Caco-2 (cell line): ENCODE results near the gene NSMF. TPM values are rescaled to one million over a fixed set of nuclear protein-coding genes. Genes with fewer than 3 reads are reported as not detected.

ENCODE experiments used
- BruUV-seq: library from RNA; stranded (reverse); fragments of 400-500 nt; replicated peaks from 2 replicates; lab custom pipeline; 2021; lab: Mats Ljungman, UMichigan
- CTCF ChIA-PET: fragments of 300-600 bp; sonication (Branson Sonifier 250); formaldehyde crosslinking; loops from one replicate; lab custom pipeline; 2022; ENCODE audit warnings: antibody characterized with exemption; lab: Charles Lee
- POLR2A ChIA-PET: fragments of 300-600 bp; sonication (Branson Sonifier 250); formaldehyde crosslinking; loops from one replicate; lab custom pipeline; 2022; ENCODE audit warnings: antibody characterized with exemption; lab: Charles Lee
- DNase-seq, 2 experiments: peaks; one replicate each; pipeline versions ENCODE4 v3.0.0 to v3.0.0-alpha.2; 2020 to 2022
- H3K27me3 ChIP-seq: replicated peaks from 2 replicates; pipeline ENCODE4 v1.6.0; 2011; ENCODE audit warnings: low read length; ENCODE audit not compliant: control insufficient read depth, insufficient read depth
- H3K36me3 ChIP-seq: 2 replicates; pipeline ENCODE4 v1.5.1; 2011; ENCODE audit warnings: low read length; ENCODE audit not compliant: control insufficient read depth, insufficient read depth
- H3K4me1 ChIP-seq: fragments of 250-450 bp; sonication (Bioruptor Pico); 2 replicates; pipeline ENCODE4 v1.5.1; 2020; ENCODE audit warnings: mild to moderate bottlenecking
- H3K4me3 ChIP-seq: 2 replicates; pipeline ENCODE4 v1.5.1; 2011; ENCODE audit warnings: low read depth, mild to moderate bottlenecking, control low read depth, low read length
- H3K9me3 ChIP-seq: fragments of 250-450 bp; sonication (Bioruptor Pico); 2 replicates; pipeline ENCODE4 v1.5.1; 2020; ENCODE audit warnings: mild to moderate bottlenecking, moderate library complexity
- H3K27ac Mint-ChIP-seq: one replicate; pipeline ENCODE4 v1.8.0; 2022; ENCODE audit warnings: mixed read lengths; ENCODE audit not compliant: unreplicated experiment
- H3K27me3 Mint-ChIP-seq: one replicate; pipeline ENCODE4 v1.8.0; 2022; ENCODE audit warnings: mixed read lengths; ENCODE audit not compliant: insufficient read depth, unreplicated experiment
- H3K36me3 Mint-ChIP-seq: one replicate; pipeline ENCODE4 v1.8.0; 2022; ENCODE audit warnings: mild to moderate bottlenecking, mixed read lengths; ENCODE audit not compliant: insufficient read depth, unreplicated experiment
- H3K4me1 Mint-ChIP-seq: one replicate; pipeline ENCODE4 v1.8.0; 2022; ENCODE audit warnings: low read depth, mixed read lengths; ENCODE audit not compliant: unreplicated experiment
- H3K4me3 Mint-ChIP-seq: one replicate; pipeline ENCODE4 v1.8.0; 2022; ENCODE audit warnings: mild to moderate bottlenecking, moderate library complexity, mixed read lengths; ENCODE audit not compliant: unreplicated experiment
- H3K9me3 Mint-ChIP-seq: one replicate; pipeline ENCODE4 v1.8.0; 2022; ENCODE audit warnings: mixed read lengths; ENCODE audit not compliant: unreplicated experiment
- CTCF ChIP-seq, 2 experiments: fragments of 200-600 bp in 1 of 2; IDR thresholded peaks; 1 replicate in 1 of 2; 2 replicates in 1 of 2; pipeline versions ENCODE4 v1.5.1 to v1.8.0; 2011 to 2022; ENCODE audit warnings: antibody characterized with exemption in 1 of 2, control low read depth in 1 of 2, inconsistent platforms in 1 of 2, low read depth in 1 of 2, low read length in 1 of 2, mild to moderate bottlenecking in 1 of 2, moderate library complexity in 1 of 2; ENCODE audit not compliant: insufficient read depth in 1 of 2, severe bottlenecking in 1 of 2, unreplicated experiment in 1 of 2
- intact Hi-C: fragments of 100-400 bp; cut with micrococcal nuclease; formaldehyde crosslinking; loops from one replicate; pipeline ENCODE4 v1.10.0; 2022; ENCODE audit not compliant: unreplicated experiment
- total RNA-seq: library from RNA; stranded (reverse); gene quantifications from 2 replicates; pipeline ENCODE4 v1.2.3, GENCODE V29; 2022

The NSMF gene
- total RNA-seq, 1 experiment from 2014 or later: 67.6 TPM

- no peak for DNase-seq
- ChIA-PET CTCF (no interaction called here), POLR2A (interaction anchor here (0.6 kb wide), 1 partner anchor 19 kb away, joined by 3 read pairs; no protein-coding TSS in a partner anchor)
- no peak overlapping the region for H3K4me3 Mint-ChIP-seq
- no peak for TF ChIP-seq CTCF (IDR thresholded peaks at IDR 0.05; ENCODE audit: insufficient read depth in 1 of 2, low read depth in 1 of 2, low read length in 1 of 2, severe bottlenecking in 1 of 2, unreplicated experiment in 1 of 2)
- H3K27me3 Mint-ChIP-seq: no peaks in the 10 kb centered on the region
- H3K4me3 ChIP-seq: no peak overlapping the region
- H3K4me1 Mint-ChIP-seq: peaks cover 7% of the 10 kb centered on the region
- no peak overlapping the region for H3K27ac Mint-ChIP-seq
- peaks cover 6% of the 10 kb centered on the region for H3K36me3 Mint-ChIP-seq
- H3K9me3 Mint-ChIP-seq: no peaks in the 10 kb centered on the region
- peaks cover 5% of the 10 kb centered on the region for H3K9me3 ChIP-seq
- intact Hi-C loops: no loop called here
- no peaks in the 10 kb centered on the region for H3K4me1 ChIP-seq
- no peaks in the 10 kb centered on the region for H3K36me3 ChIP-seq
- no TSS peak for BruUV-seq
- no peaks in the 10 kb centered on the region; the same call in 1 of the 2 replicates for H3K27me3 ChIP-seq
Observed at GRCh38 chr9:137490532-137491186, 31.5 kb upstream of the NSMF start.

GRCh38 chr9:137488906-137489305, 29.8 kb upstream of the NSMF start:
- Mint-ChIP-seq H3K36me3 (peaks cover 6% of the 10 kb centered on the region), H3K27ac (no peak overlapping the region), H3K27me3 (no peaks in the 10 kb centered on the region), H3K9me3 (no peaks in the 10 kb centered on the region), H3K4me1 (peaks cover 7% of the 10 kb centered on the region), H3K4me3 (no peak overlapping the region)
- Histone ChIP-seq H3K36me3 (no peaks in the 10 kb centered on the region), H3K4me3 (no peak overlapping the region), H3K9me3 (peaks cover 5% of the 10 kb centered on the region), H3K4me1 (no peaks in the 10 kb centered on the region), H3K27me3 (no peaks in the 10 kb centered on the region; the same call in 1 of the 2 replicates)
- CTCF ChIA-PET: no interaction called here
- BruUV-seq: no TSS peak
- no peak for TF ChIP-seq CTCF (IDR thresholded peaks at IDR 0.05; ENCODE audit: insufficient read depth in 1 of 2, low read depth in 1 of 2, low read length in 1 of 2, severe bottlenecking in 1 of 2, unreplicated experiment in 1 of 2)
- no peak for DNase-seq
- intact Hi-C loops: no loop called here
- POLR2A ChIA-PET: no interaction called here

GRCh38 chr9:137488327-137488653, 29.2 kb upstream of the NSMF start:
- Mint-ChIP-seq H3K4me3 (no peak overlapping the region), H3K9me3 (no peaks in the 10 kb centered on the region), H3K36me3 (peaks cover 6% of the 10 kb centered on the region), H3K27ac (no peak overlapping the region), H3K27me3 (no peaks in the 10 kb centered on the region), H3K4me1 (peaks cover 7% of the 10 kb centered on the region)
- TF ChIP-seq CTCF (IDR thresholded peaks at IDR 0.05; ENCODE audit: insufficient read depth in 1 of 2, low read depth in 1 of 2, low read length in 1 of 2, severe bottlenecking in 1 of 2, unreplicated experiment in 1 of 2): no peak
- intact Hi-C loops: no loop called here
- Histone ChIP-seq H3K4me1 (no peaks in the 10 kb centered on the region), H3K36me3 (no peaks in the 10 kb centered on the region), H3K4me3 (no peak overlapping the region), H3K9me3 (peaks cover 4% of the 10 kb centered on the region), H3K27me3 (no peaks in the 10 kb centered on the region; the same call in 1 of the 2 replicates)
- ChIA-PET POLR2A (no interaction called here), CTCF (no interaction called here)
- DNase-seq: no peak
- BruUV-seq: no TSS peak
